HL-60 (cell line): ENCODE data around the gene PRPF38B.

Source experiments
- DNase-seq, 2 experiments: peaks; one replicate each; pipeline ENCODE4 v3.0.0-alpha.2; 2010 to 2020; ENCODE audit warnings: low read depth in 1 of 2, low spot score in 1 of 2
- H3K27ac ChIP-seq: fragments of 250-450 bp; sonication (Bioruptor Pico); replicated peaks from 2 replicates; pipeline ENCODE4 v1.5.1; 2020; ENCODE audit warnings: mild to moderate bottlenecking, moderate library complexity
- H3K27me3 ChIP-seq: fragments of 250-450 bp; sonication (Bioruptor Pico); 2 replicates; pipeline ENCODE4 v1.5.1; 2021; ENCODE audit warnings: mild to moderate bottlenecking, moderate library complexity; ENCODE audit not compliant: insufficient read depth, poor library complexity, severe bottlenecking
- H3K4me3 ChIP-seq: replicated peaks from 2 replicates; pipeline ENCODE4 v1.5.1; 2011; ENCODE audit warnings: mild to moderate bottlenecking, control low read depth, low read length; ENCODE audit not compliant: insufficient read depth
- CTCF ChIP-seq: IDR thresholded peaks from one replicate; pipeline ENCODE4 v1.5.1; 2011; ENCODE audit warnings: low read length, control low read depth, inconsistent platforms; ENCODE audit not compliant: insufficient read depth
- GABPA ChIP-seq: IDR thresholded peaks from 2 replicates; pipeline ENCODE4 v1.6.1; 2012; ENCODE audit warnings: low read depth
- POLR2AphosphoS5 ChIP-seq: IDR thresholded peaks from 2 replicates; pipeline ENCODE4 v1.6.1; 2012; ENCODE audit warnings: low read depth
- REST ChIP-seq: IDR thresholded peaks from 2 replicates; pipeline ENCODE4 v1.6.1; 2012; ENCODE audit warnings: low read depth; ENCODE audit not compliant: insufficient replicate concordance
- SPI1 ChIP-seq: IDR thresholded peaks from 2 replicates; pipeline ENCODE4 v1.6.1; 2012; ENCODE audit warnings: low read depth, mild to moderate bottlenecking, borderline replicate concordance

PRPF38B gene

GRCh38 chr1:108732398-108732797 is 40.3 kb downstream of the PRPF38B start:
- H3K4me3 ChIP-seq, result no peak overlapping the region
- DNase-seq, result no peak
- TF ChIP-seq POLR2AphosphoS5 (no peak), SPI1 (no peak), CTCF (no peak), GABPA (no peak), REST (no peak)
- H3K27me3 ChIP-seq, result peaks cover 2% of the 10 kb centered on the region
- no peak overlapping the region for H3K27ac ChIP-seq

GRCh38 chr1:108734171-108734865 is 42.2 kb downstream of the PRPF38B start:
- TF ChIP-seq GABPA (no peak), CTCF (no peak), SPI1 (no peak), POLR2AphosphoS5 (no peak), REST (no peak)
- no peak for DNase-seq
- Histone ChIP-seq H3K27me3 (peaks cover 2% of the 10 kb centered on the region), H3K4me3 (no peak overlapping the region), H3K27ac (no peak overlapping the region)

GRCh38 chr1:108742253-108742652 is 50.1 kb downstream of the PRPF38B start:
- no peak overlapping the region for H3K27ac ChIP-seq
- no peak for DNase-seq
- no peaks in the 10 kb centered on the region for H3K27me3 ChIP-seq
- H3K4me3 ChIP-seq, result no peak overlapping the region
- TF ChIP-seq REST (no peak), POLR2AphosphoS5 (no peak), SPI1 (no peak), GABPA (no peak), CTCF (no peak)
